ENCODE data around the gene CHCHD6.

Gene CHCHD6

DNA sequence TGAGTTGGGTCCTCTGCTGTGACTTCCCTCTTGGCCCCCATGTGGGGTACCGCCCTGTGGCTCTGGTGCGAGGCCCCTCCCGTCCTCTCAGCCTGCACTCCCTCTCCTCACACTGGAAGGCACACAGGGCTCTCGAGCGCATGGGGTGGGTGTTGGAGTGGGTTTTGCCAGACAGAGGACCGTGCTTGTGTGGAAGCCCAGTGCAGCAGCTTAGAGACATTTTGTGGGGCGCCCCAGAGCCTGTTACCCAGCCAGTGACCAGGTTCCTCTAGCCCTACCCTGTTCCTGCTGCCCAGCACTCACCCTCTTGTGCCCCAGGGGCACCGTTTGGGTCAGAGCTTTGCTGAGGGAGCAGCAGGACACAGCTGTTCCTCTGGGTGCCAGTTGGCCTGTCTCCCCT lies 288.7 kb downstream of the CHCHD6 start:
- no peak for FAIRE-seq

DNA sequence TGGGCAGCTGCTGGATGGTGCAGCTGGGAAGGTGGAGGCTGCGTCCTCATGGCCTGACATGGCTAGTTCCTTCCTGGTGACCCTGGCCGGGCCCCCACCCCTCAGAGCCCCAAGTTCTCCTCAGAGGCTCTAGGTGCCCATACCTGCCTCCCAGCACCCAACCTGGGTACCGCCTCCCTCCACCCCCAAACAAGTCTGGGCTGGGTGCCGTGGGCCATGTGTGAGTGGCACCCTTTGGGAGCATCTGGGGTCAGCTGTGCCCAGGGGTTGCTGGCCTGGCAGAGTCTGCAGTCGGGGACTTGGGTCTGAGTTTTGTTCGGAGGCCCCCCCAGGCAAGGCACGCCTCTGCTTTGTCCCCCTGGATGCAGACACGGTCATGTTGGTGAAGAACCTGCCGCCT lies 289.4 kb downstream of the CHCHD6 start:
- DNase-seq (ENCODE audit: insufficient read length, low spot score) (no peak), FAIRE-seq (no peak)

More for the DNA sequence above, 288.7 kb downstream of the CHCHD6 start:
- no peak for TF ChIP-seq POLR2A (IDR thresholded peaks at IDR 0.05; ENCODE audit: low read depth, low read length)
- no peak for DNase-seq (ENCODE audit: insufficient read length, low spot score)

DNA sequence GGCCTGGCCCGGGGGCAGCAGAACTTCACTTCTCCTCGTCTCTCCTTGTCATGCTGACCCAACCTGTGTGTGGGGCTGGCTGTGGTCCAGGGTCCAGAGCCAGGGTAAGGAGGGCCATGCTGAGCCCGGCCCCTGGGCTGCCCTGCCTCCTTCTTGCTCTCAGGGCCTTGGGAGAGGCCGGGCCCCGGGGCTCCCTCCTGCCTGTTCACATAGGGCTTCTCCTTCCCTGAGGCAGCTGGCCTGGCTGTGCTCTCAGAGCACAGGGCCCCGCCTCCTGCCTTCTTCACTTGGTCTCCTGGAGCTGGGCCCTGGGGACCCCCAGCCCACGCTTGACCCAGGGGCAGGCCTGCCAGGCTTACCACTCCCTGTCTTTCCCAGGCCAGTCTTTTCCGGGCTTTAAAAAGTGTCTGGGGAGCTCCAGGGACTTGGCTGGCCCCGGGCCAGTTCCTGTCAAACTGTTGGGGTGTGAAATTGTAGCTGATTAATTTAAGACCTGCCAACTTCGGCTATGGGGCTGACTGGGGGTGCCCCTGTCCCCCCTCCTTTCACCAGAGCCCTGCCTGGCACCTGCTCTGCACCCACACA lies 290.7 kb downstream of the CHCHD6 start:
- DNase-seq (ENCODE audit: insufficient read length, low spot score) (no peak), FAIRE-seq (no peak)
- no peak for TF ChIP-seq POLR2A (IDR thresholded peaks at IDR 0.05; ENCODE audit: low read depth, low read length)

More for the DNA sequence above, 289.4 kb downstream of the CHCHD6 start:
- TF ChIP-seq POLR2A (IDR thresholded peaks at IDR 0.05; ENCODE audit: low read depth, low read length), result no peak

GRCh38 chr3:126995254-126995780 lies 291.3 kb downstream of the CHCHD6 start:
- no peak for TF ChIP-seq POLR2A (IDR thresholded peaks at IDR 0.05; ENCODE audit: low read depth, low read length)
- DNase-seq (ENCODE audit: insufficient read length, low spot score) (no peak), FAIRE-seq (no peak)

- no peak for TF ChIP-seq POLR2A (IDR thresholded peaks at IDR 0.05; ENCODE audit: low read depth, low read length)
- DNase-seq (ENCODE audit: insufficient read length, low spot score) (no peak), FAIRE-seq (no peak)
Observed at GRCh38 chr3:126995926-126996512, 292.0 kb downstream of the CHCHD6 start.

- FAIRE-seq, result no peak
- TF ChIP-seq POLR2A (IDR thresholded peaks at IDR 0.05; ENCODE audit: low read depth, low read length), result no peak
- DNase-seq (ENCODE audit: insufficient read length, low spot score), result no peak
Observed at GRCh38 chr3:126996905-126997304, 292.9 kb downstream of the CHCHD6 start.

GRCh38 chr3:126997455-126998038 lies 293.5 kb downstream of the CHCHD6 start:
- no peak for FAIRE-seq
- DNase-seq (ENCODE audit: insufficient read length, low spot score), result no peak
- TF ChIP-seq POLR2A (IDR thresholded peaks at IDR 0.05; ENCODE audit: low read depth, low read length), result no peak

DNA sequence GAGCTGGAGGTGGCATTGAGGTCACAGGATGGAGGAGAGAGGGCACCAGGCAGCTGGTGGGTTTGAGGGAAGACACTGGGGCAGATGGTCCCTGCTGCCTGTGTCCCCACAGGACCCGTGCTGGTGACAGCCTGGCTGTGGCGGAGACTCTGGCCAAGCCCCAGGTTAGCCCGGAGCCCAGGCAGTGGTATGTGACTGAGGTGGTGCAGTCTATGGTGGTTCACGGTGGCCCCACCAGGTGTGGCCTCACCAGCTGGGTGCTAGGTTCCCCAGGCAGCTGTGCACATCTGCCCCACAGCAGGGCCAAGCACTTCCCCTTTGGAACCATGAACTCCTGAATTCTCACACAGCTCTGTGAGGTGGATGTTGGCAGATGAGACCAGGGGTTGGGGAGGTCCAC lies 294.3 kb downstream of the CHCHD6 start:
- DNase-seq (ENCODE audit: insufficient read length, low spot score) (no peak), FAIRE-seq (no peak)
- no peak for TF ChIP-seq POLR2A (IDR thresholded peaks at IDR 0.05; ENCODE audit: low read depth, low read length)

DNA sequence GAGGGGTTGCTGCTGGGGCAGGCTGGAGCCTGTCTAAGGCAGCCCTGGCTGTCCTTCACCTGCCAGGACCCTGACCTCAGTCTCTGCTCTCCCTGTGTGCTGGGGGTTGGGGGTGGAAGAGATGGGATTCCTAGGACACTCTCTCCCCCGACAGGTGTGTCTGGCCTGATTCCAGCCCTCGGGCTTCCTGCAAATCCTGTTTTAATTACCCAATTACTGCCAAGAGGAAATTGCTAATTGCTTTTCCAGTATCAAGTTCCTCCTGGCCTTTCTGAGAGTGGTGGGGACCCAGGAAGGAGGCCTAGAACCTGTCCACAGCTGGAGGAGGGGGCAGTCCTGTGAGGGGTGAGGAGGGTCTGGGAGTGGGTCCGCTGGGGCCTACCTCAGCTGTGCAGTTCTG lies 294.7 kb downstream of the CHCHD6 start:
- FAIRE-seq, result no peak
- DNase-seq (ENCODE audit: insufficient read length, low spot score), result no peak
- TF ChIP-seq POLR2A (IDR thresholded peaks at IDR 0.05; ENCODE audit: low read depth, low read length), result no peak

DNA sequence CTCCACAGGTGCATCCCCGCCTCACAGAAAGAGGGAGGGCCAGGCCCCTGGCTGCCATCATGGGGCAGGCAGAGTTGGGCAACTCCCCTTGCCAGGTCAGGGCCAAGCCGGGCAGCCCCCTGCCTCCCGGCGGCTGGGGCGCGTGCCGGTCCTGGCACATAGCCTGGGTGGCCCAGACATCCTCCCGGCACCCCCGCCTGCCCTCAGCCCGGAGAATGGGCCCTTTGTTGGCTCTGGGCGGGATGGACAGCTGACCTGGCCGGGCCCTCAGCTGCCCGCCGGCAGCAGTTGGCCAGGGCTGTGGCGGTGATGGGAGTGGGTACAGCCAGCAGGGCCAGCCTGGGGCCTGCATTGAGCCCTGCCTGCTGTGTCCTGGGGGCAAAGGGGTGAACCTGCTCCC lies 295.3 kb downstream of the CHCHD6 start:
- DNase-seq (ENCODE audit: insufficient read length, low spot score) (no peak), FAIRE-seq (no peak)
- no peak for TF ChIP-seq POLR2A (IDR thresholded peaks at IDR 0.05; ENCODE audit: low read depth, low read length)

DNA sequence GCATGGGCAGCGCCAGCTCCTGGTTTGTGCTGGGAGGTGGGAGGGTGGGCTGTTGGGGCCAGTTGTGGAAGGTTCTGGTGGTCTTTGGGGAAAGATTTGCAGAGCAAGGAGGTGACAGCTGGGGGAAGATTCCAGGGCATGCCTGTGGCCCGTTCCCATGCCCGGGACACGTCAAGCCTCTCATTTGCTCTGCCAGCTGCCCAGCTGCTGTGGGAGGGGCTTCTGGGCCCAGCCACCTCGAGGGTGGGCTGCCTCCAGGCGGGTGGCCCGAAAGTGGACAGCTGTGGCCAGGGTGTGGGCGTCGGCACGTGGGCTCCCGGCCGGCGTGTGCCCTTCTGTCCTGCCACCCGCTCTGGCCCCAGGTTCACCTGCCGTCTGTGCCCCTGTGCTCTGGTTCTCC lies 296.1 kb downstream of the CHCHD6 start:
- FAIRE-seq, result no peak
- TF ChIP-seq POLR2A (IDR thresholded peaks at IDR 0.05; ENCODE audit: low read depth, low read length), result no peak
- no peak for DNase-seq (ENCODE audit: insufficient read length, low spot score)

DNA sequence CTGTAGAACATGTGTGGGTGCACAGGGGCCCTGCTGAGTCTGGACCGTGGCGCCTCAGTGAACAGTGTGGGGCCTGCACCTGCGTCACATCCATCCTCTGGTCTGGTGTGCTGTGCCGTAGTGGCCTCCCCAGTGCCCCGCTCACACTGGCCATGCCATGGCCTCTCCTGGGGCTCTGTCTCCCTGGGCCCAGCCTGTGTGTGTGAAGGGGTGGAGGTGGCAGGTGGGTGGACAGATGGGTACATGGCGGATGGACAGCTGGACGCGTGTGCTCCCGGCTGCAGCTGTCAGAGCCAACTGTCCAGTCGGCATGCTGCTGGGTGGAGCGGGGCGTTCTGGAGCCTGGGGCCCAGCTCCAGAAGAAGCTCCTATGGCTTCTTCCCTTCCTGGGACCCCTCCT lies 296.7 kb downstream of the CHCHD6 start:
- no peak for TF ChIP-seq POLR2A (IDR thresholded peaks at IDR 0.05; ENCODE audit: low read depth, low read length)
- FAIRE-seq (no peak), DNase-seq (ENCODE audit: insufficient read length, low spot score) (no peak)

DNA sequence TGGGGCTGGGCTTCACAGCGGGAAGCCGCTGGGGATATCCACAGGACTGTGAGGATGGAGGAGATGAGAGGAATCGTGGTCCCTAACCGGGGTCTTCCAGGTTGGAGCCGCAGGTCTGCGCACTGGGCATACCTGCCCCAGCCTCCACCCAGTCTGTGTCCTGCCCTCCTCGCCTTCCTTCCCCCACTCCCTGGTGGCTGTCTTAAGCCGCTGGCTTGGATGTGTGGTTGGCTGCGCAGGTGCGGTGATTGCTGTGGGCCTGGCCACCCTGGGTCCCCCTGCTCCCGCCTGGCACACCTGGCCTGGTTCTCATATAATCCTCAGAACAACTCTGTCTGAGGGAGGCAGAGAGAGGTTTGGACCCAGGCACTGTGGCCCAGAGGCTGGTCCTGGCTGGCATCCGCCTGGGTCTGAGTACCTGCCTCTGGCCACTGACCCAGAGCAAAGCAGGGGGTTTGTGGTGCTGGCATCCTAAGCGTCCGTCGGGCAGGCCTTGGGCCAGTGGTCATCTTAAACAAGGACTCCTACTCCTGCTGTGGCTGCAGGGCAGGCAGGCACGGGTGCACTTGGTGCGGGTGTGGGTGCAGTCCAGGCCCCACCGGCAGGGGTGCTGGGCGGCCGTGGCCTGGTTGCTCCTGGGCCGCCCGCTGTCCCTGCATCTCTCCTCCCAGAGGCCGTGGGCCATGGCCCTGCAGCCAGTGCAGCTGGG lies 297.6 kb downstream of the CHCHD6 start:
- FAIRE-seq, result no peak
- TF ChIP-seq POLR2A (IDR thresholded peaks at IDR 0.05; ENCODE audit: low read depth, low read length), result no peak; the same call in 1 of the 2 replicates
- no peak for DNase-seq (ENCODE audit: insufficient read length, low spot score)

All from H54 (cell line).